ENCODE measurements around the gene METTL5. TPM values are rescaled to one million over a fixed set of nuclear protein-coding genes. Genes with fewer than 3 reads are reported as not detected.
"Not testable (repeated sequence)": the region's sequence is repeated elsewhere in the genome, so short reads cannot be mapped to it uniquely, and the experiment has no call there.

METTL5 gene
- total RNA-seq, 2 experiments from 2014 or later, result 57.3 to 66.0 TPM

GRCh38 chr2:169827272-169828140, 2.8 kb upstream of the METTL5 start, which contains the start of gene UBR3:
UBR3 (plus strand) TSS chr2:169827454; CDS start chr2:169827508, 54 bp downstream.
- peak; percentile 91 for DNase-seq
- H3K27ac Mint-ChIP-seq, result peak within 1 kb of the TSS; percentile 82
- POLR2A ChIA-PET, result interaction anchor here (1.0 to 2.3 kb wide), 3 partner anchors 24 to 243 kb away, joined by 3 to 19 read pairs (median 4); partner anchors contain the start of genes PPIG and SSB
- peaks cover 14% of the 10 kb centered on the region for H3K36me3 Mint-ChIP-seq (ENCODE audit: low read depth)
- H3K9me3 Mint-ChIP-seq (ENCODE audit: insufficient read depth), result no peaks in the 10 kb centered on the region
- CTCF ChIA-PET, result interaction anchor here (1.0 to 3.8 kb wide), 6 partner anchors 9 to 348 kb away, joined by 3 to 18 read pairs (median 5); partner anchors contain the start of gene BBS5
- H3K4me1 Mint-ChIP-seq (ENCODE audit: low read depth), result peaks cover 44% of the 10 kb centered on the region
- ATAC-seq, result peak; percentile 83
- H3K27me3 Mint-ChIP-seq (ENCODE audit: low read depth), result no peaks in the 10 kb centered on the region
- H3K4me3 Mint-ChIP-seq, result peak within 1 kb of the TSS; percentile 87

DNA sequence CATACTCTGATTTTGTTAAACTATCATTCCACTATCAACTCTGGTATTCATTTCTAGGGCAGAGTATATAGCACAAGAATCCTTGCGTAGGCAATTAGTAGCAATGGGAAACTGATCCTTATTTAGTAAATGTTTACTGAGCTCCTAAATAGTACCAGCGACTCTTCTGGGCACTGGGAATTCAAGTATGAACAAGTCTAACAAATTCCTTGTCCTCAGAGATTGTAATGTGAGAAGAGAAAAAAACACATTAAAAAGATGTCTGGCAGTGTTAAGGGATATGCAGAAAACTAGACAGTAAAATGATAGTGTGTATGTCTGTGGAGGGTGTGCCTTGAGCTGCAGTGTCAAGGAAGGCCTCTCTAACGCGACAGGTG, 721 bp downstream of the METTL5 start:
- peak overlapping the region; percentile 81 for H3K27ac Mint-ChIP-seq
- H3K9me3 Mint-ChIP-seq (ENCODE audit: insufficient read depth), result no peaks in the 10 kb centered on the region
- POLR2A ChIA-PET, result interaction anchor here (1.1 to 1.4 kb wide), 2 partner anchors 9 to 239 kb away, joined by 3 to 4 read pairs; partner anchors contain the start of gene PPIG
- ATAC-seq (peak; percentile 2), DNase-seq (no peak)
- peak overlapping the region; percentile 93 for H3K4me3 Mint-ChIP-seq
- H3K27me3 Mint-ChIP-seq (ENCODE audit: low read depth), result no peaks in the 10 kb centered on the region
- CTCF ChIA-PET, result interaction anchor here (0.8 to 3.1 kb wide), 15 partner anchors 9 to 1106 kb away, joined by 3 to 33 read pairs (median 5); partner anchors contain the start of genes BBS5 and SSB
- peaks cover 34% of the 10 kb centered on the region for H3K36me3 Mint-ChIP-seq (ENCODE audit: low read depth)
- peaks cover 55% of the 10 kb centered on the region for H3K4me1 Mint-ChIP-seq (ENCODE audit: low read depth)

GRCh38 chr2:169822785-169823392, 1.8 kb downstream of the METTL5 start:
- Mint-ChIP-seq H3K9me3 (ENCODE audit: insufficient read depth) (no peaks in the 10 kb centered on the region), H3K36me3 (ENCODE audit: low read depth) (peaks cover 40% of the 10 kb centered on the region), H3K4me1 (ENCODE audit: low read depth) (peaks cover 46% of the 10 kb centered on the region), H3K27me3 (ENCODE audit: low read depth) (no peaks in the 10 kb centered on the region), H3K27ac (no peak overlapping the region), H3K4me3 (peak overlapping the region; percentile 64)
- ATAC-seq (no peak), DNase-seq (no peak)
- CTCF ChIA-PET, result interaction anchor here (1.4 to 1.6 kb wide), 2 partner anchors 10 to 24 kb away, joined by 3 to 13 read pairs; partner anchors contain the start of gene SSB
- POLR2A ChIA-PET, result no interaction called here

GRCh38 chr2:169822036-169822435, 2.7 kb downstream of the METTL5 start:
- Mint-ChIP-seq H3K27ac (no peak overlapping the region), H3K4me3 (no peak overlapping the region), H3K27me3 (ENCODE audit: low read depth) (no peaks in the 10 kb centered on the region), H3K4me1 (ENCODE audit: low read depth) (peaks cover 48% of the 10 kb centered on the region), H3K36me3 (ENCODE audit: low read depth) (peaks cover 47% of the 10 kb centered on the region), H3K9me3 (ENCODE audit: insufficient read depth) (no peaks in the 10 kb centered on the region)
- ATAC-seq, result no peak
- ChIA-PET POLR2A (no interaction called here), CTCF (interaction anchor here (1.4 kb wide), 1 partner anchor 11 kb away, joined by 3 read pairs; no protein-coding TSS in a partner anchor)
- DNase-seq, result no peak

DNA sequence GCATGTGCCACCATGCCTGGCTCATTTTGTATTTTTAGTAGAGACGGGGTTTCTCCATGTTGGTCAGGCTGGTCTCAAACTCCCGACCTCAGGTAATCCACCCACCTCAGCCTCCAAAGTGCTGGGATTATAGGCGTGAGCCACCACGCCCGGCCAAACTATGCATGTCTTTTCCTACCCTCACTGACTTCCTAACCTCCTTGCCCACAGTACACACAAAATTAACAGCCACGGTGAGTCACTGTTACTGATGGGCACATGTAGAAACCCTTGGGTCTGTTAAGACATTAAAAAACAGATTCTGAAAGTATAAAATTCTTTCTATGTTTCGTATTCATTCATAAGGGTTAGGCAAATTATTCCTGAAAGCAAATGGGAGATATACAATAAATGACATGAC, 4.6 kb downstream of the METTL5 start:
- H3K27me3 Mint-ChIP-seq (ENCODE audit: low read depth); DNase-seq; ATAC-seq; H3K4me3 Mint-ChIP-seq; H3K9me3 Mint-ChIP-seq (ENCODE audit: insufficient read depth): not testable (repeated sequence)
- ChIA-PET CTCF (interaction anchor here (1.6 kb wide), 1 partner anchor 11 kb away, joined by 4 read pairs; no protein-coding TSS in a partner anchor), POLR2A (interaction anchor here (0.6 kb wide), 1 partner anchor 20 kb away, joined by 3 read pairs; no protein-coding TSS in a partner anchor)
- peak overlapping the region; percentile 28 for H3K27ac Mint-ChIP-seq
- peaks cover 46% of the 10 kb centered on the region for H3K4me1 Mint-ChIP-seq (ENCODE audit: low read depth)
- peaks cover 66% of the 10 kb centered on the region for H3K36me3 Mint-ChIP-seq (ENCODE audit: low read depth)

GRCh38 chr2:169819106-169819505, 5.6 kb downstream of the METTL5 start:
- POLR2A ChIA-PET, result no interaction called here
- Mint-ChIP-seq H3K27ac (no peak overlapping the region), H3K4me3 (no peak overlapping the region), H3K4me1 (ENCODE audit: low read depth) (peaks cover 42% of the 10 kb centered on the region), H3K36me3 (ENCODE audit: low read depth) (peaks cover 67% of the 10 kb centered on the region), H3K9me3 (ENCODE audit: insufficient read depth) (no peaks in the 10 kb centered on the region), H3K27me3 (ENCODE audit: low read depth) (no peaks in the 10 kb centered on the region)
- no peak for DNase-seq
- ATAC-seq, result no peak
- CTCF ChIA-PET, result interaction anchor here (1.6 to 2.0 kb wide), 2 partner anchors 9 to 10 kb away, joined by 4 to 8 read pairs; partner anchors contain the start of gene UBR3

- ATAC-seq, result no peak
- Mint-ChIP-seq H3K36me3 (ENCODE audit: low read depth) (peaks cover 66% of the 10 kb centered on the region), H3K4me3 (no peak overlapping the region), H3K4me1 (ENCODE audit: low read depth) (peaks cover 34% of the 10 kb centered on the region), H3K27me3 (ENCODE audit: low read depth) (no peaks in the 10 kb centered on the region), H3K9me3 (ENCODE audit: insufficient read depth) (no peaks in the 10 kb centered on the region), H3K27ac (no peak overlapping the region)
- DNase-seq, result no peak
- ChIA-PET POLR2A (no interaction called here), CTCF (interaction anchor here (1.6 to 2.0 kb wide), 2 partner anchors 10 kb away, joined by 4 to 8 read pairs; partner anchors contain the start of gene UBR3)
These were observed 6.5 kb downstream of the METTL5 start for GRCh38 chr2:169818241-169818640.

- peaks cover 62% of the 10 kb centered on the region for H3K36me3 Mint-ChIP-seq (ENCODE audit: low read depth)
- H3K4me1 Mint-ChIP-seq (ENCODE audit: low read depth), result peaks cover 26% of the 10 kb centered on the region
- H3K4me3 Mint-ChIP-seq; H3K27ac Mint-ChIP-seq; H3K9me3 Mint-ChIP-seq (ENCODE audit: insufficient read depth); H3K27me3 Mint-ChIP-seq (ENCODE audit: low read depth); POLR2A ChIA-PET; ATAC-seq; DNase-seq: not testable (repeated sequence)
- CTCF ChIA-PET, result interaction anchor here (1.4 kb wide), 1 partner anchor 111 kb away, joined by 3 read pairs; no protein-coding TSS in a partner anchor
These were observed 7.3 kb downstream of the METTL5 start for GRCh38 chr2:169817369-169817768.

DNA sequence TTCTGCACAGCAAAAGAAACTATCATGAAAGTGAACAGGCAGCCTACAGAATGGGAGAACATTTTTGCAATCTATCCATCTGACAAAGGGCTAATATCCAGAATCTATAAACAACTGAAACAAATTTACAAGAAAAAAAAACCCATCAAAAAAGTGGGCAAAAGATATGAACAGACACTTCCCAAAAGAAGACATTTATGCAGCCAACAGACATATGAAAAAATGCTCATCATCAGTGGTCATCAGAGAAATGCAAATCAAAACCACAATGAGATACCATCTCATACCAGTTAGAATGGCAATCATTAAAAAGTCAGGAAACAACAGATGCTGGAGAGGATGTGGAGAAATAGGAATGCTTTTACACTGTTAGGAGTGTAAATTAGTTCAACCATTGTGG, 7.7 kb downstream of the METTL5 start:
- Mint-ChIP-seq H3K36me3 (ENCODE audit: low read depth) (peaks cover 65% of the 10 kb centered on the region), H3K4me1 (ENCODE audit: low read depth) (peaks cover 22% of the 10 kb centered on the region)
- ATAC-seq; DNase-seq; H3K27ac Mint-ChIP-seq; POLR2A ChIA-PET; H3K9me3 Mint-ChIP-seq (ENCODE audit: insufficient read depth); H3K4me3 Mint-ChIP-seq; H3K27me3 Mint-ChIP-seq (ENCODE audit: low read depth): not testable (repeated sequence)
- CTCF ChIA-PET, result interaction anchor here (1.4 to 5.3 kb wide), 2 partner anchors 8 to 112 kb away, joined by 3 to 33 read pairs; partner anchors contain the start of gene METTL5

DNA sequence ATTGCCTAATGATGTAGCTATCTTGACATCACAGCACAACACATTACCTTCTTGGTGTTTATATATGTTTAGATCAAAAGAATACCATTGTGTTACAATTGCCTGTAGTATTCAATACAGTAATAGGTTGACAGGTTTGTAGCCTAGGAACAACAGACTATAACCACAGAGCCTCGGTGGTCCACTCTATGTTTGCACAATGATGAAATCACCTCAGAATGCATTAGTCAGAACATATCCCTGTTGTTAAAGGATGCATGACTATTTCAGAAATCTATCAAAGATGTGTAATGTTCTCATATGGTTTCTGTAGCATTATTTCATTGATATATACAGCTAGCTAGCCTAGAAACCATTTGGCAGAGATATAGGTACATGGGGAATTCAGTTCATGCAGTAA, 8.9 kb downstream of the METTL5 start:
- Mint-ChIP-seq H3K9me3 (ENCODE audit: insufficient read depth) (no peaks in the 10 kb centered on the region), H3K27ac (no peak overlapping the region), H3K4me1 (ENCODE audit: low read depth) (peaks cover 15% of the 10 kb centered on the region), H3K27me3 (ENCODE audit: low read depth) (no peaks in the 10 kb centered on the region), H3K36me3 (ENCODE audit: low read depth) (peaks cover 65% of the 10 kb centered on the region), H3K4me3 (no peak overlapping the region)
- ChIA-PET CTCF (interaction anchor here (1.4 to 5.3 kb wide), 2 partner anchors 9 to 113 kb away, joined by 3 to 33 read pairs; partner anchors contain the start of gene METTL5), POLR2A (interaction anchor here (0.8 kb wide), 1 partner anchor 8 kb away, joined by 4 read pairs; the partner anchor contains the start of gene METTL5)
- DNase-seq, result no peak
- no peak for ATAC-seq

GRCh38 chr2:169808221-169808620, 16.5 kb downstream of the METTL5 start:
- no peaks in the 10 kb centered on the region for H3K27me3 Mint-ChIP-seq (ENCODE audit: low read depth)
- no peak overlapping the region for H3K4me3 Mint-ChIP-seq
- H3K36me3 Mint-ChIP-seq (ENCODE audit: low read depth), result peaks cover 50% of the 10 kb centered on the region
- H3K4me1 Mint-ChIP-seq (ENCODE audit: low read depth), result no peaks in the 10 kb centered on the region
- DNase-seq (no peak), ATAC-seq (no peak)
- H3K9me3 Mint-ChIP-seq (ENCODE audit: insufficient read depth), result no peaks in the 10 kb centered on the region
- ChIA-PET CTCF (interaction anchor here (1.3 to 1.7 kb wide), 3 partner anchors 11 to 19 kb away, joined by 4 to 8 read pairs (median 4); partner anchors contain the start of genes METTL5 and UBR3), POLR2A (interaction anchor here (1.4 kb wide), 1 partner anchor 17 kb away, joined by 4 read pairs; the partner anchor contains the start of gene METTL5)
- no peak overlapping the region for H3K27ac Mint-ChIP-seq

Measured in activated CD8-positive, alpha-beta T cell treated with anti-CD3 and anti-CD28 coated beads, Interleukin-2, amount 10 ng/mL, durations not matched to agents 7 days and 5 days (primary cell).